COLO668 (cell line): ENCODE measurements around the gene KLK14.

Source experiments
- DNase-seq: peaks from one replicate; lab custom pipeline; 2025; ENCODE audit not compliant: unreplicated experiment; lab: John Stamatoyannopoulos, UW

Gene KLK14

GRCh38 chr19:51108066-51108804, 25.5 kb upstream of the KLK14 start, which contains the start of gene CTU1:
CTU1 (minus strand) TSS chr19:51108409; CDS start chr19:51104569, 3,840 bp downstream.
- DNase-seq, result peak; percentile 98

GRCh38 chr19:51107406-51108065, 24.8 kb upstream of the KLK14 start:
- DNase-seq, result no peak

DNA sequence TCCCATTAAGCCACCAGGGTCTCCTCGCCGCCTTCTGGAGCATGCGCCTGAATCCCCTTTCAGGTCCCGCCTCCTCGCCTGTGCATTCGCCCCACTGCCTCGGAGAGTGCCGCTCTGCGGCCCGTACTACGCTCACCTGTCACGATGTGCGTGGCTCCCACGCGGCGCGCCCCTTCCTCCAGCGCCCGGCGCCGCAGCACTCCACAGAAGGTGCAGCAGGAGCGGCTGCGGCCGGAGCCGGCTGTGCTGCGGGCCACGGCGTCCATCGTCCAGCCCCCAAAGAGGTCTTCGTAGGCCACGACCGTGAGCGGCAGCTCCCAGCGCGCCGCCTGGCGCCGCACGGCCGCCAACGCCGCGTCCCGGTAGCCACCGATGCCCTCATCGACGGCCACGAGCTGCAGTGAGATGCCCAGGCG, 21.2 kb upstream of the KLK14 start:
- DNase-seq, result no peak

- DNase-seq, result no peak
These were observed 20.3 kb upstream of the KLK14 start for GRCh38 chr19:51102991-51103390.

- no peak for DNase-seq
These were observed 18.6 kb upstream of the KLK14 start for GRCh38 chr19:51101171-51101865.

DNA sequence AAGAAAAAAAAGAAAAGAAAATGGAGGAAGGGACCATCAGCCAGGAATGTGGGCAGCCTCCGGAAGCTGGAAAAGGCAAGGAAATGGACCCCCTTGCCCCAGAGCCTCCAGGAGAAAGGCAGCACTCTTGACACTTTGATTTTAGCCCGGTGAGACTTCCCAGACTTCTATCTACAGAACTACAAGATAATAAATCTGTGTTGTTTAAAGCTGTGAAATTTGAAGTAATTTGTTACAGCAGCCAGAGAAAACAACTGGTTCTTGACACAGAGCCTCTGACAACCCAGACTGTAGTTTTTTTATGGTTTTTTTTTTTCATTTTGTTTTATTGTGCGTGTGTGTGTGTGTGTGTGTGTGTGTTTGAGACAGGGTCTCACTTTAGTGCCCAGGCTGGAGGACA, 17.9 kb upstream of the KLK14 start:
- no peak for DNase-seq

DNA sequence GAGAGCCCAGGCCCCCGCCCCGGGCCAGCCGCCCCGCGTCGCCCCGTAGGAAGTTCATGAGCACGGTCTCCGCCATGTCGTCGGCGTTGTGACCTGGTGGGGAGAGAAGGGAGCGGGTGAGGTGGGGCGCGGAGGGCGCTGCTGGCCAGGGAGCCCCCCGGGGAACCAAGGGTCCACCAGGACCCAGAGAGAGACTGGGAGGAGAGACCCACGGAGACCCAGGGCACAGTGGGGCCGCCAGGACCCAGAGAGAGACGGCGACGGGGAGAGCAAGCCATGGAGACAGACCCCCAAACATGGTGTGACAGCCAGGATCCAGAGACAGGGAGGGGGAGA, 16.3 kb upstream of the KLK14 start:
- DNase-seq, result no peak

DNA sequence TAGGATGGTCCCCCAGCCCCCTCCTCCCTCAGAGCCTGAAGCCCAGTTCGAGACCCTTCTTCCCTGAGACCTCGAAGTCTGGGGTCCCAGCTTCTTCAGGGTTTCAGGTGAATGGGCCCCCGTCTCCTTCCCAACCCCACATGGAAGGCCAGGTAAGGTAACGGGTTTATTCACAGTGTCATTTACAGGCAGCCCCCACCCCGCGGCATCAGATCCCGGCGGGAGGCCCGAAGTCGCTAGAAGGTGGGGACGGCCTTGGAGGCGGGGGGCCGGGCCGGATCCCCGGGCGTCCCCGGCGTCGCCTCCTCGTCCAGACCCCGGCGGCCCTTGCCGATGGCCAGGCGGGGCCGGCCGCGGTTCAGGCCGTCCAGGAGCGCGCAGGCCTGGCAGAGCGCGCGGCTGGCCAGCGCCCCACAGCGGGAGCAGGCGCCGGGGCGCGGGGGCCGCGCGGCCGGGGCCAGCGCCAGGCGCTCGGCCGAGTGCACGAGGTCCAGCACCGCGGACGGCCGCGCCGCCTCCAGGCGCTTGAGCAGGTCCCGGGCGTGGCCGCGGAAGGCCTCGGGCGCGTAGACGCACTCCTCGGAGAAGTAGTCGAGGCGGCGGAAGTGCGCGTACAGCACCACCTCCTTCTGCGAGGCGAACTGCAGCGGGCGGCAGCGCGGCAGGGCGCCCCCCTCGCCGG, 15.8 kb upstream of the KLK14 start:
- no peak for DNase-seq

- DNase-seq, result no peak
These were observed 15.1 kb upstream of the KLK14 start for GRCh38 chr19:51097796-51098195.

- DNase-seq, result peak; percentile 72
These were observed 14.6 kb upstream of the KLK14 start for GRCh38 chr19:51097166-51097738.

DNA sequence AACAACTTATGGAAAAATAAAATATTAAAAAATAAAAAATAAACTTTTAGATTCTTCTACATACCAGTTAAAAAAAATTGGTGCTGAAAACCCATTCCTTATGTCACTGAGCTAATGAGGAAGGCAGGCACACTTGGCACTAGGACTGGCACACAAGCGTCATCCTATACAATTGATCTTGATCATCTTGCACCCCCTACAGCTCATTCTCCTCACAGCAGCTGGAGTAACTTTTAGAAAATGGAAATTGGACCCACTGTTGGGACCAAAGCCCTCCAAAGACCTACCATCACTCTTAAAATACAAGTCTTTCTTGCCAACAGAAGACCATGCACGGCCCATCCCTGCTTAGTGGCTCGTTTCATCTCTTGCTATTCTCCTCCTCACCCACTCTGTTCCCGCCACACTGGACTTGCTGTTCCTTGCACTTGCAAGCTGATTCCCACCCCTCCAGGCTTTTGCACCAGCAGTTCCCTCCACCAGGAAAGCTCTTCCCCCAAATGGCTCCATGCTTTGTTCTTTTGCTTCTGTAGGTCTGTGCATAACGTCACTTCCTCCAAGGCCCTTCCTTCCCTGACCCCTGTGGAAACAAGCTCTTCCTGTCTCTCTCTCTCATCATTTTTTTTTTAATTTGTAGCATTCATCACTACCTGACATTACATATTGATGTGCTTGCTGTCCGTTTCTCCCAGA, 13.9 kb upstream of the KLK14 start:
- peak; percentile 17 for DNase-seq

DNA sequence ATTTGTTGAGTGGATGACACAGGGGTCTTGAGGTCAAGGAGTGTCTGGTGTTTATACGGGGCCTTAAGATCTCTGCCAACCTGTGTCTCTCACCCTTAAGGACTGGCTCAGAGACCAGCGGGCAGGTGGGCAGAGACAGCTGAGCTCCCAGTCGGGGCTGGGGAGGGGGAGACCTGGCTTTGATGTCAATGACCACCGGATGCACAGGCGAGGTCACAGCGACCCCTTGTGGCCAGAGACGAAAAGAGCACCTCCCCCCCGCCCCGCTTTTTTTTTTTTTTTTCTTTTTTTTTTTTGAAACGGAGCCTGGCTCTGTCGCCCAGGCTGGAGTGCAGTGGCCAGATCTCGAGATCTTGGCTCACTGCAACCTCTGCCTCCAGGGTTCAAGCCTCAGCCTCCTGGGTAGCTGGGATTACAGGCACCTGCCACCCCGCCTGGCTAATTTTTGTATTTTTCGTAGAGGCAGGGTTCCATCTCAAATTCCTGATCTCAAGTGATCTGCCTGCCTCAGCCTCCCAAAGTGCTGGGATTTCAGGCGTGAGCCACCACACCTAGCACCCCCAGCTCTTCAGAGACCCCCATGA, 12.1 kb upstream of the KLK14 start:
- DNase-seq, result peak; percentile 35

- no peak for DNase-seq
These were observed 11.0 kb upstream of the KLK14 start for GRCh38 chr19:51093510-51094345.

DNA sequence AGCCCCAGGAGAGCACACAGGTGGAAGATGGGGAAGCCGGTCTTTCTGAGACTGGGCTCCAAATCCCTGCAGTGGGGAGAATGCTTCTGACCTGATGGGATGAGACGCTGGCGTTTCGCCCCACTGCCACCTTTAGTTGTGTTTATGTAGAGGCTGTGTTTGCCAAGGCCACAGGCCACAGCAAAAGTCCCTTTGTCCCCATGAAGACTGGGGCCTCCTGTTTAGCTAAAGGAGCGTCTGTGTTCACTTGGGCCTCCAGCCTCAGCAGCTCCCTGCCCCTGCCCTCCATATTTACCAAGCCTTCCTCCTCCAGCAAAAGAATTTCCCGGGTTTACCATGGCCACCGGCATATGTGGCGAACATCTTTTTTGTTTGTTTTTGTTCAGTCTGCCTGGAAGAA, 10.4 kb upstream of the KLK14 start:
- DNase-seq, result no peak

DNA sequence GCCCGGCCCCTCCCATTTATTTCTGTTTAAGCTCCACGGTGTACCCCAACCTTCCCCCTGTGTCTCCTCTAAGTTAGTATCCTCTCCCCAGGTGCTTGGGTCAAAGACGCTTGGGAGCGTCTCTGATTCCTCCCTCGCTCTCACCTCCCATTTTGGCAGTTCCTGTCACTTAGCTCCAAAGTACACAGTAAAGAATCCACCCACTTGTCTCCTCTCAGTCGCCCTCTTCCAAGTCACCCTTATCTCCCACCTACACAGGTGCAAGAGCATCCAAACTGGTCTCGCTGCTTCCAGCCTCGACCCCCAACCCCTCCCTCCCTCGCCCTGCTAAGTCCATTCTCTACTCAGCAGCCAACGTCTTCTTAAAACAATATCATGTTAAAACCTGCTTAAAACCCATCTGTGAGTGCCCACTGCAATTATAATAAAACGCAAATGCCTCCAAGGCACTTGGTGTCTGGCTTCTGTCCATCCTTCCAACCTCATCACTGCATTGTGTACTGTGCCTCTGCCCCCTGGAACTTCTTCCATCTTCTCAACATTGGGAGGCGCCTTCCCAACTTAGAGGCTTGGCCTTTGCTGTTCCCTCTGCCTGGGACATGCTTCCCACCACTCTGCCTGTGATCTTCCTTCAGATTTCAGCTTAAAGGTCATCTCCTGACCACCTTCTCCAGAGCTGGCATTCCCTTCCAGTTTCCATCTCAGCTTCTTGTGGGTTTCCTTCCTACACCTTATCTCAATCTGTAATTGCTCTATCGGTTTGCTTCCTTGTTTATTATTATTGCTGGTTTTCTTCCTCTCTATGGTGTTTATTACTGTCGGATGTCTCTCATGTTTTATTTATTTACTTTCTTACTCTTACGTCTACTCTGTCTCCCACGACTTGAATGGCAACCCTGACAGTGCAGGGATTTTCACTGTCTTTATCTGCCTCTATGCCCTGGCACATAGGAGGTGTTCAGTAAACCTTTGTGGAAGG, 9.5 kb upstream of the KLK14 start:
- no peak for DNase-seq

DNA sequence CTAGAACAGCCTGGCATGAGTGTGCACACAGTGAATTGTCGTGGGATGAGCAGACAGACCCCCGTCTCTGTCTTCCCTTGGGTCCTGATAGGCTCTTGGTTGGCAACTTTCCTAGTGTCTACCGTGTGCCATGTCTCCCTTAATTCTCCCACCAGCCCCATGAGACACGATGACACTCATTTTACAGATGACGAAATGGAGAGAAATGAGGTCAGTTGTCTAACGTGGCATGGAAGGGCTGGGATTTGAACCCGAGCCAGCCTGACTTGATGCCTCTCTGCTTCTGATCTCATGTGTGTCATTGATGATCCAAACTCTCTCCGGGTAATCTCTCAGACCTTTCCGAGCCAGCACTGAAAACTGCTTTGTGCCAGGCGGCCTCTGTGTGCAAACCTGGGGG, 8.4 kb upstream of the KLK14 start:
- no peak for DNase-seq

- DNase-seq, result no peak
These were observed 7.8 kb upstream of the KLK14 start for GRCh38 chr19:51090471-51090870.

- DNase-seq, result no peak
These were observed 7.1 kb upstream of the KLK14 start for GRCh38 chr19:51089786-51090185.
